ENCODE data around the gene LCOR. TPM values are rescaled to one million over a fixed set of nuclear protein-coding genes. Genes with fewer than 3 reads are reported as not detected.

Gene LCOR
- polyA plus RNA-seq, 1 experiment: 11.6 TPM

DNA sequence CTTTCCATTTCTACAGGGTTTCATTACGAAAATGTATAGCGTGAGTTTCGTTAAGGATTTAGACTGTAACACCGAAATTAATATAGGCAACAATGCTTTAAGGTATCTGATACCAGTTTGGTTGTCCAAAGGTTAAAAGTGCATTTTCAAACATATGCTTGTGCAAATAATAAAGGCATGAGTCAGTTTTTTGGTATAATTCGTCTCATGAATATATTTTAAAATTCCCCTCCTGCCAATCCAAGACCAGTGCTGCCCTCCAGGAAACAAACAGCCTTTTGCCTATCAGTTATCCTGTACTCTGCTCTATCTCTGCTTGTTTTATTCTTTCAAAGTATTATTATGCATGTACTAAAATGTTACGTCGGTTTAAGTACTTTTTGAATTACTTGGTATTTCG is 2.0 kb downstream of the LCOR start:
- CTCF ChIA-PET: no interaction called here
- POLR2A ChIA-PET: interaction anchor here (0.6 to 1.7 kb wide), 2 partner anchors 94 to 203 kb away, joined by 3 read pairs; no protein-coding TSS in a partner anchor
- H3K9me3 ChIP-seq (ENCODE audit: control insufficient read depth, insufficient read depth, low read length): no peaks in the 10 kb centered on the region; the same call in 1 of the 2 replicates
- DNase-seq (ENCODE audit: low read depth, low spot score): no peak
- H3K27ac ChIP-seq (ENCODE audit: low read depth, low read length): no peak overlapping the region
- TF ChIP-seq, protein P1, sequence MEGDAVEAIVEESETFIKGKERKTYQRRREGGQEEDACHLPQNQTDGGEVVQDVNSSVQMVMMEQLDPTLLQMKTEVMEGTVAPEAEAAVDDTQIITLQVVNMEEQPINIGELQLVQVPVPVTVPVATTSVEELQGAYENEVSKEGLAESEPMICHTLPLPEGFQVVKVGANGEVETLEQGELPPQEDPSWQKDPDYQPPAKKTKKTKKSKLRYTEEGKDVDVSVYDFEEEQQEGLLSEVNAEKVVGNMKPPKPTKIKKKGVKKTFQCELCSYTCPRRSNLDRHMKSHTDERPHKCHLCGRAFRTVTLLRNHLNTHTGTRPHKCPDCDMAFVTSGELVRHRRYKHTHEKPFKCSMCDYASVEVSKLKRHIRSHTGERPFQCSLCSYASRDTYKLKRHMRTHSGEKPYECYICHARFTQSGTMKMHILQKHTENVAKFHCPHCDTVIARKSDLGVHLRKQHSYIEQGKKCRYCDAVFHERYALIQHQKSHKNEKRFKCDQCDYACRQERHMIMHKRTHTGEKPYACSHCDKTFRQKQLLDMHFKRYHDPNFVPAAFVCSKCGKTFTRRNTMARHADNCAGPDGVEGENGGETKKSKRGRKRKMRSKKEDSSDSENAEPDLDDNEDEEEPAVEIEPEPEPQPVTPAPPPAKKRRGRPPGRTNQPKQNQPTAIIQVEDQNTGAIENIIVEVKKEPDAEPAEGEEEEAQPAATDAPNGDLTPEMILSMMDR (IDR thresholded peaks at IDR 0.05; ENCODE audit: low read depth, low read length): no peak
- no peaks in the 10 kb centered on the region for H3K27me3 ChIP-seq (ENCODE audit: control insufficient read depth, insufficient read depth, low read length)
- peak overlapping the region; percentile 86 for H3K4me3 ChIP-seq (ENCODE audit: low read depth, low read length)

DNA sequence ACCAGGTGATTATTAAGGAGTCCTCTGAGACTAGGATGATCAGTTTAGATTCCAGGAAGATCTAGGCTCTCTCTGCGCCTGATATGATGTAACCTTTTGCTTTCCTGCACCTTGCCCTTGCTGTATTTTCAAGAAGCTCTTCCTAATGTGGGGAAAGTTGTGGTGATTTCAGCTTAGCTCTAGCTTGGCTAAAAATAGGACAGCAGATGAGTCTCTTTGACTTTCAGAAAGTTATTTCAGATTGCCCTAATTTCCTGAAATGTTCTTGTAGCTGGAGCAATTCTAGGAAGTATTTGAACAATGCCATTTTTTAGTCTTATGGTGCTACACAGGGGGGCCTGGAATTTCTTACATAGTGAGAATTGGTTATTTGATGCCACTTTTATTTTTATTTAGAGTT is 3.8 kb downstream of the LCOR start:
- Histone ChIP-seq H3K27me3 (ENCODE audit: control insufficient read depth, insufficient read depth, low read length) (no peaks in the 10 kb centered on the region), H3K27ac (ENCODE audit: low read depth, low read length) (no peak overlapping the region), H3K4me3 (ENCODE audit: low read depth, low read length) (no peak overlapping the region), H3K9me3 (ENCODE audit: control insufficient read depth, insufficient read depth, low read length) (no peaks in the 10 kb centered on the region; the same call in 1 of the 2 replicates)
- DNase-seq (ENCODE audit: low read depth, low spot score): no peak
- ChIA-PET CTCF (no interaction called here), POLR2A (no interaction called here)
- TF ChIP-seq, protein P1 (IDR thresholded peaks at IDR 0.05; ENCODE audit: low read depth, low read length): no peak

DNA sequence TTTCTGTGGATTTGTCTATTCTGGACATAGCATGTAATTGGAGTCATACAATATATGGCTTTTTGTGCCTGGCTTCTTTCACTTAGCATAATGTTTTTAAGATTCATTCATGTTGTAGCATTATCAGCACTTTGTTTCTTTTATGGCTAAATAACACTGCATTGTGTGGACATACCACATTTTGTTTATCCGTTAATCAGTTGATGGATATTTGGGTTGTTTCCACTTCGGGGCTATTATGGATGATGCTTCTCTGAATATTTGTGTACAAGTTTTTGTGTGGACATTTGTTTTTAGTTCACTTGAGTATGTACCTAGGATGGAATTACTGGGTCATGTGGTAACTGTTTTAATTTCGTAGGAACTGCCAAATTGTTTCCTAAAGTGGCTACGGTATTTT is 6.4 kb downstream of the LCOR start:
- H3K9me3 ChIP-seq (ENCODE audit: control insufficient read depth, insufficient read depth, low read length): no peaks in the 10 kb centered on the region; the same call in 1 of the 2 replicates
- POLR2A ChIA-PET: no interaction called here
- no peaks in the 10 kb centered on the region for H3K27me3 ChIP-seq (ENCODE audit: control insufficient read depth, insufficient read depth, low read length)
- no peak for DNase-seq (ENCODE audit: low read depth, low spot score)
- CTCF ChIA-PET: interaction anchor here (0.9 to 1.7 kb wide), 5 partner anchors 49 to 468 kb away, joined by 3 to 7 read pairs (median 3); no protein-coding TSS in a partner anchor
- TF ChIP-seq, protein P1 (IDR thresholded peaks at IDR 0.05; ENCODE audit: low read depth, low read length): no peak
- H3K27ac ChIP-seq (ENCODE audit: low read depth, low read length): no peak overlapping the region
- no peak overlapping the region for H3K4me3 ChIP-seq (ENCODE audit: low read depth, low read length)

DNA sequence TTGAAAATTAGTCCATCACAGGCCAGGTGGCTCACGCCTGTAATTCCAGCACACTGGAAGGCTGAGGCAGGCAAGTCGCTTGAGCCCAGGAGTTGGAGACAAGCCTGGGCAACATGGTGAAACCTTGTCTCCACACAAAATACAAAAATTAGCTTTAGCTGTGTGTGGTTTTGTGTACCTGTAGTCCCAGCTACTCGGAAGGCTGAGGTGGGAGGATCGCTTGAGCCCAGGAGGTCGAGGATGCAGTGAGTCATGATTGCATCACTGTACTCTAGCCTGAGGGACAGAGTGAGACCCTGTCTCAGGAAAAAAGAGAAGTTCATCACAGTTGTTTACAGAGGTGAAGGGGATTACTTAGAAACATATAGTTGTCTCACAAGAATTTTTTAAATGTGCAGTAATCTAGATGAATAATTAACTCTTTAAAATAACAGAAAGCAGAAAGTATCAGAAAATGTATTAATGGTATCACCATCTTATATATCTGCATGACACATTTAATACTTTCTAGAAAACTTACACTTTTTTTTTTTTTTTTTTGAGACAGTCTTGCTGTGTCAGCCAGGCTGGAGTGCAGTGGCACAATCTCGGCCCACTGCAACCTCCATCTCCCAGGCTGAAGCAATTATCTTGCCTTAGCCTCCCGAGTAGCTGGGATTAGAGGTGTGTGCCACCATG is 8.9 kb downstream of the LCOR start:
- Histone ChIP-seq H3K9me3 (ENCODE audit: control insufficient read depth, insufficient read depth, low read length) (no peaks in the 10 kb centered on the region), H3K27ac (ENCODE audit: low read depth, low read length) (no peak overlapping the region), H3K27me3 (ENCODE audit: control insufficient read depth, insufficient read depth, low read length) (no peaks in the 10 kb centered on the region), H3K4me3 (ENCODE audit: low read depth, low read length) (no peak overlapping the region)
- TF ChIP-seq, protein P1 (IDR thresholded peaks at IDR 0.05; ENCODE audit: low read depth, low read length): no peak
- CTCF ChIA-PET: no interaction called here
- POLR2A ChIA-PET: no interaction called here
- no peak for DNase-seq (ENCODE audit: low read depth, low spot score)

DNA sequence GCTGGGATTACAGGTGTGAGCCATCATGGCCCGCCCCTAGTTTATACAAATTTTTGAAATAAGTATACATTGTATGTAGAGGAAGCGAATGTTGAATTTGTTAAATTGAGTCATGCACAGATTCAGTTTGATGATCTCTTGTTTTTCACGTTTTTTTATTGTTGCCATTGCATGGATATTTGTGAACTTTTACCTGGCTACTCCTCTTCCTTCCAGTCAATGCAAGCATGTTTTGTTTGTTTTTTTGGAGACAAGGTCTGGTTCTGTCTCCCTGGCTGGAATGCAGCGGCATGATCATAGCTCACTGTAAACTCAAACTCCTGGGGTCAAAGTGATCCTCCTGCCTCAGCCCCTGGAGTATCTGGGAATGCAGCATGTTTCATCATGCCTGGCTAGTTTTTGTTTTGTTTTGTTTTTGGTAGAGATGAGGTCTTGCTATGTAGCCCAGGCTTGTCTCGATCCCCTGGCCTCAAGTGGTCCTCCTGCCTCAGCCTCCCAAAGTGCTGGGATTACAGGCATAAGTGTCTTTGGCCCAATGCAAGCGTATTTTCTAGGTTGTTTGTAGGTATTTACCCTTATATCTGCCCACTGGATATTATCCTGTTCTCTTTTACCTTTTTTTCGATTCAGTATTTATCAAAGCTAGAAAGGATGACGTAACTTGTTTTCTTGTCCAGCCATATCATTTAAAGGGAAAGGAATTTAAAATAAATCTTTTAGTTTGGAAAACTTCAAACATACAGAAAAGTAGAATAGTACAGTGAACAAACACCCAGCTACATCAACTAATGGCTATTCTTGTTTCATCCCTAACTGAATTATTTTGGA is 11.0 kb downstream of the LCOR start:
- DNase-seq (ENCODE audit: low read depth, low spot score): no peak
- ChIA-PET CTCF (interaction anchor here (0.7 kb wide), 1 partner anchor 182 kb away, joined by 3 read pairs; no protein-coding TSS in a partner anchor), POLR2A (no interaction called here)
- no peak overlapping the region for H3K4me3 ChIP-seq (ENCODE audit: low read depth, low read length)
- H3K27me3 ChIP-seq (ENCODE audit: control insufficient read depth, insufficient read depth, low read length): no peaks in the 10 kb centered on the region
- H3K27ac ChIP-seq (ENCODE audit: low read depth, low read length): no peak overlapping the region
- H3K9me3 ChIP-seq (ENCODE audit: control insufficient read depth, insufficient read depth, low read length): no peaks in the 10 kb centered on the region
- TF ChIP-seq, protein P1 (IDR thresholded peaks at IDR 0.05; ENCODE audit: low read depth, low read length): no peak

All from AG04450 (cell line).